SH-SY5Y (cell line): ENCODE data around the gene HVCN1.

Experiments
- GATA2 ChIP-seq: IDR thresholded peaks from 2 replicates; pipeline ENCODE4 v1.6.1; 2011; ENCODE audit warnings: mild to moderate bottlenecking, low read depth, low read length
- GATA3 ChIP-seq: IDR thresholded peaks from 2 replicates; pipeline ENCODE4 v1.6.1; 2011; ENCODE audit warnings: low read depth, mild to moderate bottlenecking, low read length, moderate library complexity

DNA sequence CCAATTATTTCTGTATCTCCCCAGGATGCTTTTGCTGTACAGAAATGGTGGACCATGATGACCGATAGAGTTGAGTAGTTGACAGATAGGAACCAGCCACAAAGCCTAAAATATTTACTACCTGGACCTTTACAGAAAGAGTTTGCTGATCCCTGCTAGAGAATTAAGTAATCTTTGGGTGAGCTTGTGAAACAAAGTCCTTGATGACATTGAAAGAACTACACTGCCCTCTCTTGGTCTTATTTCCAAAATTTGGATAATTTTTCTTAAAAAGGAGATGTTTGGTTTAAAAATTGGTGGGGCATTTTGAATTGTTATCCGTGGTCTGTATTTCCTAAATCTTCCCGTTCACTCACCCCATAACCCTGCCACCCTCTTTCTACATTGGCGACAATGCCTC is 88.7 kb downstream of the HVCN1 start:
- TF ChIP-seq GATA3 (no peak), GATA2 (no peak)
